Hair follicle dermal papilla cell (primary cell): ENCODE data around the gene CCDC148. TPM values are rescaled to one million over a fixed set of nuclear protein-coding genes. Genes with fewer than 3 reads are reported as not detected.

Experiments used
- small RNA-seq: library from RNA; depleted of rRNA; stranded (forward); fragments of <200 nt; gene quantifications from one replicate; pipeline ENCODE3, GENCODE V24; 2012
- total RNA-seq: library from RNA; depleted of rRNA; stranded (reverse); fragments of >200 nt; gene quantifications from 2 replicates; pipeline ENCODE4 v1.2.3, GENCODE V29; 2012

CCDC148 gene
- 1.3 and 2.3 TPM in 2 replicates for total RNA-seq

DNA sequence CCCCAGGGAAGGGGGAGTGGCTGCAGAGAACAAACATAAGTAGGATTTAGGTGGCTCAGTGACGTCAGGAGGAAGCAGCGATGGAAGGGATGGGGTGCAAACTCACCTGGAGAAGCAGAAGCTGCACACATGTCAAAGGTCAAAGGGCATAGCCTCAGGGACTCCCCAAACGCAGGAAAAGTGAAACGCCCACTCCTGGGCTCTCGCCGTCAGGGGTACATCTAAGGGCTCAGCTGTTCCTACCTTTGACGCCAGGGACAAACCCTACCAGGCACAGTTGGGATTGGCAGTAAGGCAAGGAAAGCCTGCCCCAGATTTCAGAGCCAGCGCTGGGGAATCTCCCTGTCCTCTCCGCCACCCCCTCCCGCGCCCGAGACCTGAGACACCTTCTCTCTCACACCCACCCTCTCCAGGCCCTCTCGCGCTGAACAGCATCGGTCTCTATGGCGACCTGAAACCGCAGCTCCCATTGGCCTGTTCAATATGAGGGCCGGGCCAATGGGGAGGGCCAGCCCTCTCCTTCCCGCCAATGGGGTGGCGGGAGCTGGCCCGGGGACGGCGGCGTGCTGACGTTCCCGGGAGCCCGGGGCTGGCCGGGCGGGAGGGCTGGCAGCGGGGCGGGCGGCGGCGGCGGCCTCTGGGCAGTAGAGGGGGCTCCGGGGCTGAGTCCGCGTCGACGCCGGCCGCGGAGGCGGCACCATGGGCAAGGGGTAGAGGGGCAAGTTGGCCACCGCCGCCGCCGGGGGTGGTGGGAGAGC is at the start of gene CCDC148, which contains the start of gene PKP4:
CCDC148 (minus strand) TSS at position 445 of the 758 bp plus-strand sequence; CDS start at position 131, 314 bp downstream.
PKP4 (plus strand) TSS at position 644 of the 758 bp plus-strand sequence. CDS start 76,233 bp downstream, outside the sequence.

Small RNA genes within 50 kb of the gene (small RNA-seq; reads per million reads assigned to genes)
- not detected for gene RN7SL393P

Other genes with a start within 250 kb of the CCDC148 start
- 61.1 and 84.4 TPM in 2 replicates for gene PKP4, start 199 bp upstream of the CCDC148 start, total RNA-seq